HG02852 (cell line): ENCODE data around the gene PCDHGA7.
"Not testable (repeated sequence)": the region's sequence is repeated elsewhere in the genome, so short reads cannot be mapped to it uniquely, and the experiment has no call there.

ENCODE experiments used
- ATAC-seq: cut with Tn5 transposase; IDR thresholded peaks from one replicate; pipeline ENCODE4 v1.9.1; 2021; ENCODE audit warnings: mild to moderate bottlenecking, moderate library complexity; ENCODE audit not compliant: unreplicated experiment

Gene PCDHGA7

DNA sequence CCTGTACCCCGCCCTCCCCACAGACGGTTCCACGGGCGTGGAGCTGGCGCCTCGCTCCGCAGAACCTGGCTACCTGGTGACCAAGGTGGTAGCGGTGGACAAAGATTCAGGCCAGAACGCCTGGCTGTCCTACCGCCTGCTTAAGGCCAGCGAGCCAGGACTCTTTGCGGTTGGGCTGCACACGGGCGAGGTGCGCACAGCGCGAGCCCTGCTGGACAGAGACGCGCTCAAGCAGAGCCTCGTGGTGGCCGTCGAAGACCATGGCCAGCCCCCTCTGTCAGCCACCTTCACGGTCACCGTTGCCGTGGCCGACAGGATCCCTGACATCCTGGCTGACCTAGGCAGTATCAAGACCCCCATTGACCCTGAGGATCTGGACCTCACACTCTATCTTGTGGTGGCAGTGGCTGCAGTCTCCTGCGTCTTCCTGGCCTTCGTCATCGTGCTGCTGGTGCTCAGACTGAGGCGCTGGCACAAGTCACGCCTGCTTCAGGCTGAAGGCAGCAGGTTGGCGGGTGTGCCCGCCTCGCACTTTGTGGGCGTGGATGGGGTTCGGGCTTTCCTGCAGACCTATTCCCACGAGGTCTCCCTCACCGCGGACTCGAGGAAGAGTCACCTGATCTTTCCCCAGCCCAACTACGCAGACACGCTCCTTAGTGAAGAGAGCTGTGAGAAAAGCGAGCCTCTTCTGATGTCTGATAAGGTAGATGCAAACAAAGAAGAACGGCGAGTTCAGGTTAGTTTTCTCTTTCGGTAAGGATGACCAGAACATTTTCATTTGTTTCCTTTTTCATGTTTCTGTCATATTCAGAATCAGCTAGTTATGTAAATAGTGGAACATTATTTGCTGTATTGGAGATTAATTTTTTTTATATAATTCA is 16.3 kb upstream of the PCDHGA7 start:
- no peak for ATAC-seq

DNA sequence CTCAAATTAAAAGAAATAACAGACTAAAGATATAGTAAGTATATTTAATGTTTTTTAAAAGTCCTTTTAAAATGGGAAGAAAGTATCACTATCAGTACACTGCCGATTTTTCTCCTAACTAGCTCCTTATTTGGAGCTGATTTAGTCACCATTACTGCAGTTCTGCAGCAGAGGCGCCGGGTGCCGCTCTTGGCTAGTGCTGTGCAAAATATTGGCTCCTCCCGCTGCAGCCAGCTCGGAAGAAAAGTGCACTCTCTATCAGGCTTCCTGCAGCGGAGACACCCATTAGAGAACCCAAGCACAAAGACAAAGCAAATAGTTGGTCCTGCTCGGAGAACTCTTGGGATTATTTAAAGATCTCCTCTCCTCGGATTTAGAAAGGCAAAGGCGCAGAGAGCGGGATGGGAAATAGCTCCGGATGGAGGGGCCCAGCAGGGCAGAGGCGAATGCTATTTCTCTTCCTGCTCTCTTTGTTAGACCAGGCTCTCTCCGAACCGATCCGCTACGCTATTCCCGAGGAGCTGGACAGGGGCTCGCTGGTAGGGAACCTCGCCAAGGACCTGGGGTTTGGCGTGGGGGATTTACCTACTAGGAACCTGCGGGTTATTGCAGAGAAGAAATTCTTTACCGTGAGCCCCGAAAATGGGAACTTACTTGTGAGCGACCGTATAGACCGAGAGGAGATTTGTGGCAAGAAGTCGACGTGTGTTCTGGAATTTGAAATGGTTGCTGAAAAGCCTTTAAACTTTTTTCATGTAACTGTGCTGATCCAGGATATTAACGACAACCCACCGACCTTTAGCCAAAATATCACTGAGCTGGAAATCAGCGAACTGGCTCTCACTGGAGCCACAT is 12.3 kb upstream of the PCDHGA7 start, which contains the start of gene PCDHGB3:
Gene PCDHGB3 (plus strand): TSS at position 249 of the 855 bp plus-strand sequence. CDS start 153 bp downstream, at position 402.
- peak; percentile 77 for ATAC-seq

DNA sequence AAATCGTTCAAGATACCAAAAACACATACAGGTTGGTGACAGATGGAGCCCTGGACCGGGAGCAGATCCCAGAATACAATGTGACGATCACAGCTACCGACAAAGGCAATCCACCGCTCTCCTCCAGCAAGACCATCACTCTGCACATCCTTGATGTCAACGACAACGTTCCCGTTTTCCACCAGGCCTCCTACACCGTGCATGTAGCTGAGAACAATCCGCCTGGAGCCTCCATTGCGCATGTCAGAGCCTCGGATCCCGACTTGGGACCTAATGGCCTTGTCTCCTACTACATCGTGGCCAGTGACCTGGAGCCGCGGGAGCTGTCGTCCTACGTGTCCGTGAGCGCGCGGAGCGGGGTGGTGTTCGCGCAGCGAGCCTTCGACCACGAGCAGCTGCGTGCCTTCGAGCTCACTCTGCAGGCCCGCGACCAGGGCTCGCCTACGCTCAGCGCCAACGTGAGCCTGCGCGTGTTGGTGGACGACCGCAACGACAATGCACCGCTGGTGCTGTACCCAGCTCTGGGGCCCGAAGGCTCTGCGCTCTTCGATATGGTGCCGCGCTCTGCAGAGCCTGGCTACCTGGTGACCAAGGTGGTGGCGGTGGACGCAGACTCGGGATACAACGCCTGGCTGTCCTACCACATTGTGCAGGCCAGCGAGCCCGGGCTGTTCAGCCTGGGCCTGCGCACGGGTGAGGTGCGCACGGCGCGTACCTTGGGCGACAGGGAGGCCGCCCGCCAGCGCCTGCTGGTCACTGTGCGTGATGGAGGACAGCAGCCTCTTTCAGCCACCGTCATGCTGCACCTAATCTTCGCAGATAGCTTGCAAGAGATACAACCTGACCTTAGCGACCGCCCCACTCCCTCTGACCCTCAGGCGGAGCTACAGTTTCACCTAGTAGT is 10.7 kb upstream of the PCDHGA7 start:
- no peak for ATAC-seq

DNA sequence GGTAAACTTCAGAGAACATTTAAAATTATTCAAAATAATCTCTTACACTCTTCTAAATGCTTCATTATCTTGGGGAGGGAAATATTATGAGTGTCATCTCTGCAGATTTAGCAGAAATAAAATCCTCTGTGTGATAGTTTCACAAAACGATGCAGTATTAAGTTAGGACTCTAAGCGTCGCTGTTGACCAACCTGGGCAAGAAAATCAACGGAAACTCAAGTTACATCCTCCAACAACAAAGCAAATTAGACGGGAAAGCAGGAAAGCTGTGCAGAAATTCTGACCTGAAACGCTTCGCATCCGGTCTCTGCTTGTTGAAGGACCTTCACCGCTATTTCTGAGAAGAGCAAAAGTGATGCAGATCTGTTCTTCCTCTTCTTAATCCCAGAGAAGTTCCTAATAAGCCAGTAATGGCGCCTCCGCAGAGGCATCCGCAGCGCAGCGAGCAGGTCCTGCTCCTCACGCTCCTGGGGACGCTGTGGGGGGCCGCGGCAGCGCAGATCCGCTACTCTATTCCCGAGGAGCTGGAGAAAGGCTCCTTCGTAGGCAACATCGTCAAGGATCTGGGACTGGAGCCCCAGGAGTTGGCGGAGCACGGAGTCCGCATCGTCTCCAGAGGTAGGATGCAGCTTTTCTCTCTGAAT is 8.7 kb upstream of the PCDHGA7 start, which contains the start of gene PCDHGA6:
Gene PCDHGA6 (plus strand): TSS at position 219 of the 645 bp plus-strand sequence. CDS start 193 bp downstream, at position 412.
- no peak for ATAC-seq

DNA sequence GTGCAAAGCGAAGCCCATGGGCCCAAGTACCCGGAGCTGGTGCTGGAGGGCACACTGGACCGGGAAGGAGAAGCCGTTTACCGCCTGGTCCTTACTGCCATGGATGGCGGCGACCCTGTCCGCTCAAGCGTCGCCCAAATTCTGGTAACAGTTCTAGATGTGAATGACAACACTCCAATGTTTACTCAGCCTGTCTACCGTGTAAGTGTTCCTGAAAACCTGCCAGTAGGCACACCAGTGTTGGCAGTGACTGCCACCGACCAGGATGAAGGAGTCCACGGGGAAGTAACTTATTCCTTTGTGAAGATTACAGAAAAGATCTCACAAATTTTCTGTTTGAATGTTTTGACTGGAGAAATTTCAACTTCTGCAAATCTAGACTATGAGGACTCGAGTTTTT is 7.9 kb upstream of the PCDHGA7 start:
- no peak for ATAC-seq

DNA sequence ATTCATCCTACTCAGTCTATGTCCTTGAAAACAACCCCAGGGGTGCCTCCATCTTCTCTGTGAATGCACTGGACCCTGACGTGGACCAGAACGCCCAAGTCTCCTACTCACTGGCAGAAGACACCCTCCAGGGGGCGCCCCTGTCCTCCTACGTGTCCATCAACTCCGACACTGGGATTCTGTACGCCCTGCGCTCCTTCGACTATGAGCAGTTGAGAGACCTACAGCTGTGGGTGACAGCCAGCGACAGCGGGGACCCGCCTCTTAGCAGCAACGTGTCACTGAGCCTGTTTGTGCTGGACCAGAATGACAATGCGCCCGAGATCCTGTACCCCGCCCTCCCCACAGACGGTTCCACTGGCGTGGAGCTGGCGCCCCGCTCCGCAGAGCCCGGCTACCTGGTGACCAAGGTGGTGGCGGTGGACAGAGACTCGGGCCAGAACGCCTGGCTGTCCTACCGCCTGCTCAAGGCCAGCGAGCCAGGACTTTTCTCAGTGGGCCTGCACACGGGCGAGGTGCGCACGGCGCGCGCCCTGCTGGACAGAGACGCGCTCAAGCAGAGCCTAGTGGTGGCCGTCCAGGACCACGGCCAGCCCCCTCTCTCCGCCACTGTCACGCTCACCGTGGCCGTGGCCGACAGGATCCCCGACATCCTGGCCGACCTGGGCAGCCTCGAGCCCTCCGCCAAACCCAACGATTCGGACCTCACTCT is 6.9 kb upstream of the PCDHGA7 start:
- ATAC-seq: not testable (repeated sequence)

DNA sequence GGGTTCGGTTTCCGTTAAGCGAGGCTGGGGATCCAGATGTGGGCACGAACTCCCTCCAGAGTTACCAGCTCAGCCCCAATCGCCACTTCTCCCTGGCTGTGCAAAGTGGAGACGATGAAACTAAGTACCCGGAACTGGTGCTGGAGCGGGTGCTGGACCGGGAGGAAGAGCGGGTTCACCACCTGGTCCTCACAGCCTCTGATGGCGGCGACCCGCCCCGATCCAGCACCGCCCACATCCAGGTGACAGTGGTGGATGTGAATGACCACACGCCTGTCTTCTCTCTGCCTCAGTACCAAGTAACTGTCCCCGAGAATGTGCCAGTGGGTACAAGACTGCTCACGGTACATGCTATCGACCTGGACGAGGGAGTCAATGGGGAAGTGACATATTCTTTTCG is 803 bp downstream of the PCDHGA7 start:
- no peak for ATAC-seq

DNA sequence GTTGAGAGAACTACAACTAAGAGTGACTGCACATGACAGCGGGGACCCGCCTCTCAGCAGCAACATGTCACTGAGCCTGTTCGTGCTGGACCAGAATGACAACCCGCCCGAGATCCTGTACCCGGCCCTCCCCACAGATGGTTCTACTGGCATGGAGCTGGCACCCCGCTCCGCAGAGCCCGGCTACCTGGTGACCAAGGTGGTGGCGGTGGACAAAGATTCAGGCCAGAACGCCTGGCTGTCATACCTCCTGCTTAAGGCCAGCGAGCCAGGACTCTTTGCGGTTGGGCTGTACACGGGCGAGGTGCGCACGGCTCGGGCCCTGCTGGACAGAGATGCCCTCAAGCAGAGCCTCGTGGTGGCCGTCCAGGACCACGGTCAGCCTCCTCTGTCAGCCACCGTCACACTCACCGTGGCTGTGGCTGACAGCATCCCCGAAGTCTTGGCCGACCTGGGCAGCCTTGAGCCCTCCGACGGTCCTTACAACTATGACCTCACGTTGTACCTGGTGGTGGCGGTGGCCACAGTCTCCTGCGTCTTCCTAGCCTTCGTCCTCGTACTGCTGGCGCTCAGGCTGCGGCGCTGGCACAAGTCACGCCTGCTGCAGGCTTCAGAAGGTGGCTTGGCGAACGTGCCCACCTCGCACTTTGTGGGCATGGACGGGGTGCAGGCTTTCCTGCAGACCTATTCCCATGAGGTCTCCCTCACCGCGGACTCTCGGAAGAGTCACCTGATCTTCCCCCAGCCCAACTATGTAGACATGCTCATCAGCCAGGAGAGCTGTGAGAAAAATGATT is 2.1 kb downstream of the PCDHGA7 start:
- no peak for ATAC-seq

DNA sequence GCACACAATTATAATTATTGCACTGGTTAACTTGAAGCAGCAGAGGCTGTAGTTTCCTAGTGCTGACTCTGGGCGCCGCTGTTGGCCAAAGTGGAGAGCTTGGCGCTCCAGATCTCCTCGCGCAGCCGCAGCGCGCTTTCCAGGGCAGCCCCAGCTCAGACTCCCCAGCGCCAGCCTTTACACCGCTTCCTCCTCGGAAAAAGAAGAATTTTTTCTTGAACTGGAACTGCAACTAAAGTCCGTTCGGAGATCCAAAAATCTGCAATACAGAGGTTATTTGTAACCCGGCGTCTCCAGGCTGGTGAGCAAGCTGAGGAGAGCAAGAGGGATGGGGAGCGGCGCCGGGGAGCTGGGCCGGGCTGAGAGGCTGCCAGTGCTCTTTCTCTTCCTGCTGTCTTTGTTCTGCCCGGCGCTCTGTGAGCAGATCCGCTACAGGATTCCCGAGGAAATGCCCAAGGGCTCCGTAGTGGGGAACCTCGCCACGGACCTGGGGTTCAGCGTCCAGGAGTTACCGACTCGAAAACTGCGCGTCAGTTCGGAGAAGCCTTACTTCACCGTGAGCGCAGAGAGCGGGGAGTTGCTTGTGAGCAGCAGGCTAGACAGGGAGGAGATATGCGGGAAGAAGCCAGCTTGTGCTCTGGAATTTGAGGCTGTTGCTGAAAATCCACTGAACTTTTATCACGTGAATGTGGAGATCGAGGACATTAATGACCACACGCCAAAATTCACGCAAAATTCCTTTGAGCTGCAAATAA is 5.2 kb downstream of the PCDHGA7 start, which contains the start of gene PCDHGB4:
Gene PCDHGB4 (plus strand): TSS at position 142 of the 755 bp plus-strand sequence. CDS start 187 bp downstream, at position 329.
- peak; percentile 87 for ATAC-seq

DNA sequence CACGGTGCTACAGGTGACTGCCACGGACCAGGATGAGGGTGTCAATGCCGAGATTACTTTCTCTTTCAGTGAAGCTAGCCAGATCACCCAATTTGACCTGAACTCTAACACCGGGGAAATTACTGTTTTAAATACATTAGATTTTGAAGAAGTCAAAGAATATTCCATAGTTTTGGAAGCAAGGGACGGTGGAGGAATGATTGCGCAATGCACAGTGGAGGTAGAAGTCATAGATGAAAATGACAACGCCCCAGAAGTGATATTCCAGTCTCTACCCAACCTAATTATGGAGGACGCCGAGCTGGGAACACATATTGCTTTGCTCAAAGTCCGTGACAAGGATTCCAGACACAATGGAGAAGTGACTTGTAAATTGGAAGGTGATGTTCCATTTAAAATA is 6.1 kb downstream of the PCDHGA7 start:
- no peak for ATAC-seq

DNA sequence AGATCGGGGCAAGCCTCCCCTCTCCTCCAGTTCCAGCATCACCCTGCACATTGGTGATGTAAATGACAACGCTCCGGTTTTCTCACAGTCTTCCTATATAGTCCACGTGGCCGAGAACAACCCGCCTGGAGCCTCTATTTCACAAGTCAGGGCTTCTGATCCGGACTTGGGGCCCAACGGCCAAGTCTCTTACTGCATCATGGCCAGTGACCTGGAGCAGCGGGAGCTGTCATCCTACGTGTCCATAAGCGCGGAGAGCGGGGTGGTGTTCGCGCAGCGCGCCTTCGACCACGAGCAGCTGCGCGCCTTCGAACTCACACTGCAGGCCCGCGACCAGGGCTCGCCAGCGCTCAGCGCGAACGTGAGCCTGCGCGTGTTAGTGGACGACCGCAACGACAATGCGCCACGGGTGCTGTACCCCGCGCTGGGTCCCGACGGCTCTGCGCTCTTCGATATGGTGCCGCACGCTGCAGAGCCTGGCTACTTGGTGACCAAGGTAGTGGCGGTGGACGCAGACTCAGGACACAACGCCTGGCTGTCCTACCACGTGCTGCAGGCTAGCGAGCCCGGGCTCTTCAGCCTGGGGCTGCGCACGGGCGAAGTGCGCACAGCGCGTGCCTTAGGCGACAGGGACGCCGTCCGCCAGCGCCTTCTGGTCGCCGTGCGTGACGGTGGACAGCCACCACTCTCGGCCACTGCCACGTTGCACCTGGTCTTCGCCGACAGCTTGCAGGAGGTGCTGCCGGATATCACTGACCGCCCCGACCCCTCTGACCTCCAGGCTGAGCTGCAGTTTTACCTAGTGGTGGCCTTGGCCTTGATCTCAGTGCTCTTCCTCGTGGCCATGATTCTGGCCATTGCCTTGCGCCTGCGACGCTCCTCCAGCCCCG is 6.9 kb downstream of the PCDHGA7 start:
- no peak for ATAC-seq

DNA sequence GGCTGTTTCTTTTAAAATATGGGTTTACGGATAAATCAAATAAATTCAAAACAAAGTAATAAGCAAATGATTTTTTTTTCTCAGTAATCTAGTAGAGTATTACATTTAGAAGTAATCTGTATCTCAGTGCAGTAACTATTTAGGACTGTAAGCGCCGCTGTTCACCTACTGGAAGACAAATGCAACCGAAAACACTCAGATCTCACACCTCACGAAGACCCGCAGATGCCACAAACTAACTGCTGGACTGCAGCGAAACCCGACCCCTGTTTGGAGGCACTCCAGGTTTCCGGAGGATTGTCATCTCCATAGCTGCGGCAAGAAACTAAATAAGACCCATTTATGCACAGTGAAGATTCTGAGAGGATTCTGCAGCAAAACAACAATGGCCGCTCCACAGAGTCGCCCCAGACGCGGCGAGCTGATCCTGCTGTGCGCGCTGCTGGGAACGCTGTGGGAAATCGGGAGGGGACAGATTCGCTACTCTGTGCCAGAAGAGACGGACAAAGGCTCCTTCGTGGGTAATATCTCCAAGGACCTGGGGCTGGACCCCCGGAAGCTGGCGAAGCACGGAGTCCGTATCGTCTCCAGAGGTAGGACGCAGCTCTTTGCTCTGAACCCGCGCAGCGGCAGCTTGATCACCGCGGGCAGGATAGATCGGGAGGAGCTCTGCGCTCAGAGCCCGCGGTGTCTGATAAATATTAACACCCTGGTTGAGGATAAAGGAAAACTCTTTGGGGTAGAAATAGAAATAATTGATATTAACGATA is 10.1 kb downstream of the PCDHGA7 start, which contains the start of gene PCDHGA8:
Gene PCDHGA8 (plus strand): TSS at position 205 of the 770 bp plus-strand sequence. CDS start 181 bp downstream, at position 386.
- no peak for ATAC-seq

DNA sequence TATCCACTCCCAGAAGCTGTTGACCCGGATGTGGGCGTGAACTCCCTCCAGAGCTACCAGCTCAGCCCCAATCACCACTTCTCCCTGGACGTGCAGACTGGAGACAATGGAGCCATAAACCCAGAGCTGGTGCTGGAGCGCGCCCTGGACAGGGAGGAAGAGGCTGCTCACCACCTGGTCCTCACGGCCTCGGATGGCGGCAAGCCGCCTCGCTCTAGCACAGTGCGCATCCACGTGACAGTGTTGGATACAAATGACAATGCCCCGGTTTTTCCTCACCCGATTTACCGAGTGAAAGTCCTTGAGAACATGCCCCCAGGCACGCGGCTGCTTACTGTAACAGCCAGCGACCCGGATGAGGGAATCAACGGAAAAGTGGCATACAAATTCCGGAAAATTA is 10.7 kb downstream of the PCDHGA7 start:
- ATAC-seq: no peak

DNA sequence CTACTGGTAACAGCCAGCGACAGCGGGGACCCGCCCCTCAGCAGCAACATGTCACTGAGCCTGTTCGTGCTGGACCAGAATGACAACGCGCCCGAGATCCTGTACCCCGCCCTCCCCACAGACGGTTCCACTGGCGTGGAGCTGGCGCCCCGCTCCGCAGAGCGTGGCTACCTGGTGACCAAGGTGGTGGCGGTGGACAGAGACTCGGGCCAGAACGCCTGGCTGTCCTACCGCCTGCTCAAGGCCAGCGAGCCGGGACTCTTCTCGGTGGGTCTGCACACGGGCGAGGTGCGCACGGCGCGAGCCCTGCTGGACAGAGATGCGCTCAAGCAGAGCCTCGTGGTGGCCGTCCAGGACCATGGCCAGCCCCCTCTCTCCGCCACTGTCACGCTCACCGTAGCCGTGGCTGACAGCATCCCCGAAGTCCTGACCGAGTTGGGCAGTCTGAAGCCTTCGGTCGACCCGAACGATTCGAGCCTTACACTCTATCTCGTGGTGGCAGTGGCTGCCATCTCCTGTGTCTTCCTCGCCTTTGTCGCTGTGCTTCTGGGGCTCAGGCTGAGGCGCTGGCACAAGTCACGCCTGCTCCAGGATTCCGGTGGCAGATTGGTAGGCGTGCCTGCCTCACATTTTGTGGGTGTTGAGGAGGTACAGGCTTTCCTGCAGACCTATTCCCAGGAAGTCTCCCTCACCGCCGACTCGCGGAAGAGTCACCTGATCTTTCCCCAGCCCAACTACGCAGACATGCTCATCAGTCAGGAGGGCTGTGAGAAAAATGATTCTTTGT is 12.1 kb downstream of the PCDHGA7 start:
- not testable (repeated sequence) for ATAC-seq
